SH-SY5Y (cell line): ENCODE results near the gene PWWP2B.

Experiments used
- GATA2 ChIP-seq: IDR thresholded peaks from 2 replicates; pipeline ENCODE4 v1.6.1; 2011; ENCODE audit warnings: mild to moderate bottlenecking, low read depth, low read length
- GATA3 ChIP-seq: IDR thresholded peaks from 2 replicates; pipeline ENCODE4 v1.6.1; 2011; ENCODE audit warnings: low read depth, mild to moderate bottlenecking, low read length, moderate library complexity

PWWP2B gene

DNA sequence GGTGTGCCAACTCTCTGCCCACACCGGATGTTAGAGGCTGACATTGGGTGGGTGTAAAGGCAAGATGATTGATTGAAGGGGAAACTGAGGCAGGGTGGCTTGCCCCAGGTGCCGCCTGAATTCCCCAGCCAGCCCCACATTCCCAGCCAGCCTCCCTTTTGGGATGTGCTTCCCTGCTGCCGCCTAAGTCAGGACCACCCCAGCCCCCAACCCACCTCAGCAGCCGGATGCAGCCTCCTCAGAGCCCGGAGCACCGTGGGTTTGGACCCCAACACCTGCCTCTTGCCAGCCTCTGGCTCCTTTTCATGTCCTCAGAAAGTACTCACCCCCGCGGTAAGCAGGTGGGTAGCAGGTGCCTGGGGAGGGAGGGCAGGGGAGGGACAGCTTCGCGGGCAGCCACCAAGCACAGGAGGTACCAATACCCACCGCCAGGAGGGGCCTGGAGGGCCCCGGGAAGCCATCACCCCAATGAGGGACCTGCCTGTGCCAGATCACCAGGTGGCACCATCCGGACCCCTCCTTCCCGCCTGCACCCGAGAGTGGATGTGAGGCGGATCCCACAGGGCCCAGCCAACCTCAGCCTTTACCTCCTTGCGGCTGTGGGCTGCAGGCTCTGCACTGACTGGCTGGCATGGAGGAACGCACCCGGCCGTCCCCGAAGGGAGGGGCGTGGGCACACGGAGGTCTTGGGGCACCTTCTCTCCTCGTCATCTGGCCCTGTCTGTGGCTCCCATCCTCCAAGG lies 60.5 kb downstream of the PWWP2B start:
- no peak for TF ChIP-seq GATA2
- no peak for TF ChIP-seq GATA3

DNA sequence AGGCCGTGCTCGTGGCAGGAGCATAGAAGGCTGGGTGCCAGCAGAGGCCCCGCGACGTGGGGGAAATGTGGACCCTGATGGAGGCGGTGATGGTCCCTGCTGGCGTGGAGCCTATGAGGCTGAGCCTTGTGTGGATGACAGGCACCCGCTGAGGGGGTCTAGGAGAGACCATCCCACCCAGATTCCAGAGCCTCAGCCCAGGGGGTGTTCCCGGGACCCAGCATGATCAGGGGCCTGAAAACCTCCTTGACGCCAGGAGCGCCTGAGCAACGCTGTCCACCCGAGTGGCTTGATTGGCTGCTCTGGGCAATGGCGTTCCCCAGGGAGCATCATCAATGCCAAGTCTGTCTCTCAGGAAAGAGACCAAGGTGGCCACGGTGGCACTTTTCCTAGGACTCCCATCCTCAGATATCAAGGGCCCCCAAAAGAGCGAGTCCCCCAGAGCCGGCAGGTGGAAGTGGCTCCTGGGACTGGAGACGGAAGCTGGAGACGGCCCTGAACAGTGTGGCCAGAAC lies 61.1 kb downstream of the PWWP2B start:
- TF ChIP-seq GATA2, result no peak

DNA sequence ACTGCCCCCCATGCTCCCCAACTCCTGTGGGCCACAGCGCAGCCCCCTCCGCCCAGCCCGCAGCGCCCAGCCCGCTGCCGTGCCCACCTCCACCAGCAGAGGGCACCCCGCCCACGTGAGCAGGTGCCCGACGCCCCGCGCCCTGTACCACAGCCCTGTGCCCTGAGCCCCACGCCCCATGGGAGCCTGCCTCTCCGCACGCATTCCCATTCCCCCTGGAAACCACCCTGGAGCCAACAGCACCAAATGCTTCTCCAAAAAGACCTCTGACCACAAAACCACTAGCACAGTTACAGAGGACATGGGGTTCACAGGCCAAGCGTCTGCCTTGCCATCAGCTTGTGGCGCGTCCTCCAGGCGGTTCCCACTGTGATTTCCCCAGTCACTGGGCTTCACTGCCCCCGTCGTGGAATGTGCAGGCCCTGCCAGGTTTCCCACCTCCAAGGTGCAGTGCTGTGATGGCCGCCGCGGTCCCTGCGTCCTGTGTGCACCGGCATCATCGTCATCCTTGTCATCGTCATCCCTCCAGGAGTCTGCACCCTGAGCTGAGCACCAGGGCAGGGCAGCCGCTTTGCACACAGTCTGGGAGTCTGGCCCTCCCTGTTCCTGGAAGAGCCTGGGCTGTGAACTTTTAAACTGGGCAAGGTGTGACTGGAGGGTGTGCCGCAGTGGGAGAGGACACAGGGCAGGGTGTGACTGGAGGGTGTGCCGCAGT lies 61.7 kb downstream of the PWWP2B start:
- TF ChIP-seq GATA3 (no peak), GATA2 (no peak)

DNA sequence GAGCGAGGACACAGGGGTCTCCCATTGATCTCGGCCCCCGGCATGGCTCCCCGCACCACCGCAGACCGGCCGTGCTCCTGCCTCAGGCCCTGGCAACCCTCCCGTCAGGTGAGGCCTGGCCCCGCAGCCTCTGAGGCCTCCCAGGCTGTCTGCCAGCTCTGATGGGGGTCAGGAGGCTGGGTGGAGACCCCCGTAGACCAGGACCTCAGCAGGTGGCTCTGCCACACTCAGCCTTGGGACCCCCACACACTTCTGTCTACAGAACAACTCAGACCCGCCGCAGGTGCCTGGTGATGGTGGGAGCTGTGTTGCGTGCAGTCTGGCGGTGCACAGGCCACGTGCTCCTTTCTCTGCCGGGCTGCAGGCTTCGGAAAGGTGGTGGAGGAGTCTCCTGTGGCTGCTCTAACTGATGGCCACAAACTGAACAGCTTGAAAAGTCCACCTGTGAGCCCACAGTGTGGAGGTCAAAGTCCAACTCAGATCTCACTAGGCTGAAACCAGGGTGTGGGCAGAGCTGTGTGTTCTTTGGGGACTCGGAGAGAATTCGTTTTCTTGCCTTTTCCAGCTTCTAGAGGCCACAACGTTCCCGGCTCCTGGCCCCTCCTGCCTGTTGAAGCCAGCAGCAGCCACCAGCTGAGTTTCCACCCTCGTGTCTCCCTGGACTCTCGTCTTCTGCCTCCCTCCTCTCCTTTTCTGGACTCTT lies 62.5 kb downstream of the PWWP2B start:
- TF ChIP-seq GATA3 (no peak), GATA2 (no peak)

DNA sequence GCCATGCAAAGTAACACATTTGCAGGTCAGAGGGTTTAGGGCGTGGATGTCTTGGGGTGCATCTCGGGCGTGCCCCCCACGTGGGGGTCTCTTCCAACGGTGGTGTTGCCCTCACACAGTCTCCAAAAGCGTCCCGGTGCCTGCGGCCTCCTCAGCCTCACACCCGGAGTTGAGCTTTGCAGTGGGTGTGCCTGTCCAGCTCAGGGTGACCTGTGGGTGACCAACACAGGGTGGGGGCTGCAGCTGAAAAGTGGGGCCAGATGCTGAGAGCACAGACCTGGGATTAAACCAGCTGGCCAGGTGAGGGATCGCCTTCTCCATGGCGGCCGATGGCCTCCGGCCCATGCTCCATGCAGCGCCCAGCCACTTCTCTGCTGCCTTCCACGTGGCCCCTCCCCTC lies 63.1 kb downstream of the PWWP2B start:
- no peak for TF ChIP-seq GATA3
- no peak for TF ChIP-seq GATA2

DNA sequence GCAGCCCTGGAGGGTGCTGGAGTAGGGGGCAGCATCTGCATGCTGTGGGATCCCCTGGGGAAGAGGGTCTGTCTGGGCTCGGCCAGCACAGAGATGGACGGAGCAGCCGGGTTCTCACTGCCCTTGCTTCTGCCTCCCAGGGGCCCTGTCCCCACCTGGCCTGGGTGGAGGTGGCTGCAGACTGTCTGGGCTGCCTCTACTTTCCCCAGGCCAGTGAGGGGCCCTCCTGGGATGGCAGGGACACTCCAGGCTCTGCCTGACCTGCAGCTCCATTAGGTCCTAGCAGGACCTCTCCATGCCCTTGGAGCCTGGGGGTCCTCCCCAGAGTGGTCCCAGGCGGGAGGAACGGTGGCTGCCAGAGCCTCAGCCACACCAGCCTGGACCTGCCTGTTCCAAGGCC lies 63.7 kb downstream of the PWWP2B start:
- TF ChIP-seq GATA3, result no peak
- no peak for TF ChIP-seq GATA2

DNA sequence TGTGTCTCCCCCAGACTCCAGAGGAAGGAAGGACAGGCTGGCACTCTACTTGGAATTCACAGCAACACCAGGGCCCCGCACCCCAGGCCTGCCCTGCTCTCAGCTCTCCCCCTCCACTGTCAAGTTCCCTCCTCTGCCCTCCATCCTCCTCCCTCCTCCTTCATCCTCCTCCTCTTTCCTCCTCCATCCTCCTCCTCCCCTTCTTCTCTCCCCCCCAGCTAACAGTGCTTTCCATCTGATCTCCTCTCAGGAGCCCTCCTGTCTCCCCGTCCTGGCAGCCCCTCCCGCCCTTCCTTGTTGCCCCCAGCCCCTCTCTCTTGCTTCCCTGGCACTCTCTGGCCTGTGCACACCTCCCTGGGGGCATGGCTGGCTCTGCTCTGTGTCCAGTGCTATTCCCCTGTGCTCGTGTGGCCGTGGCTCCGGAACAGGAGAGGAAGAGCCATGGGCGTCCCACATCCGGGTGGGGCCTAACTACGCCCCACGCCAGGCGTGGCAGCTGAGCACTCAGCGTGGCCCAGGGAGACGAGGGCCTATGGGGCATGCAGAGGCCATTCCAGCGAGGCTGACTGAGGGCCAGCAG lies 64.2 kb downstream of the PWWP2B start:
- no peak for TF ChIP-seq GATA2
- TF ChIP-seq GATA3, result no peak

DNA sequence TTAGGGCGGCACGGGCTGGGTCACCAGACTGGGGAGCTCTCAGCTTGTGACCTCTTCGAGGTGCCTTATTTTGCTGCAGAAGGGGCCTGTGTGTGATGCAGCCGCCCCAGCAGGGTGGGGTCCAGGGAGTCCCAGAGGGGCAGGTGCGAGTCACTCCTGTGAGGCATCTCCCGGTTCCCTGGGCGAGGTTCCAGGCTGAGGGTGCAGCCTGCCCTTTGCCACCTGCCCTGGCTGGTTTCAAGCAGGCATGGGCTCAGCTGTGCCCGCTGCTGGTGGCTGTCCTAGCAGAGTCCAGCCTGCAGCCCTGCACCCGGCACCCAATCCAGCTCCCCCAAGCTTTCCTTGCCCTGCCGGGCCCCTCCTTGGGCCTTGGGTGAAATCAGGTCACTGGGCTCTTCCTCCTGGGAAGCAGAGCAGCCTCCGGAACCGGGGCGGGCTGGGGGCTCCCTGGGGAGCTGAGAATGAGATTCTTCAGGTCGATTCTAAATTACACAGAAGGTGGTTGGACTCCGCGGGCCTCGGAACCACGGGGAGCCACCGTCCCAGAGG lies 64.8 kb downstream of the PWWP2B start:
- TF ChIP-seq GATA2 (no peak), GATA3 (no peak)

DNA sequence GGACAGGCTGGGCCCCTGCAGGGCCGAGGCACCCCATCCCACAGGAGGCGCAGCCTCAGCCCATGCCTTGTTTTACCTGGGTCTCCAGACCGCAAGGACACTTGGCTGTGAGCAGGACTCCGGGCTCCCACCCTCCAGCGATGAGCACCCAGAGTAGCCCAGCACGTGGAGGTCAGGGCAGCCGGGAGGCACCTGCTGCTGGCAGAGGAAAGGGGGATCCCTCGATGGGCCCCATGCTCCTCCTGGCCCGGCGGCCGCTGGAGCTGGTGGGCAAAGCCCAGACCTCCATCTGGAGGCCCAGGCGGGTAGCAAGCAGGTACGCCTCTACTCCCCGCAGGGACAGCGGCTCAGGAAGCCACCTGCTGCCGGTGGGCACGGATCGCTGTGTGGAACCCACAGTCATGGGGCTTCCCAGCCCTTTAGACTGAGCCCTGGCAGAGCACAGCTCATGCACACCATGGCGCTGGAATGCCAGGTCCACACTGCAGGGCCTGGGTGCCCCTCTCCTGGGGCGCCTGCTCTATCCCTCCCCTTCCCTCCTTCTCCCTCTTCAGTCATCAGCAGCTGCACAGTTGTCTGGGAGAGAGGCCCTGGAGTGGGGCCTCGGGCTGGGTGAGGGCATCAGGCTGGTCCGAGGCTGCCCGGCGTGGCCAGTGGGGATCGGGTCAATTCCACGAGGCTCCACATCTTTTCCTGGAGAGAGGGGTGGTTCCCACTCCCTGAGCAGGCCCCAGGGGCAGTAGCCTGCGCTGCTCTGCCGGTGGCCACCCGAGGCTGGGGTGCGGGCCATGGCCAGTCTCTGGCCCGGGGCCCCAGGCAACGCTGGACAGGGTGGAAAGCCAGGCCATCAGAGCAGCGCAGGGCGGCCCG lies 65.7 kb downstream of the PWWP2B start:
- TF ChIP-seq GATA2 (no peak), GATA3 (no peak)

DNA sequence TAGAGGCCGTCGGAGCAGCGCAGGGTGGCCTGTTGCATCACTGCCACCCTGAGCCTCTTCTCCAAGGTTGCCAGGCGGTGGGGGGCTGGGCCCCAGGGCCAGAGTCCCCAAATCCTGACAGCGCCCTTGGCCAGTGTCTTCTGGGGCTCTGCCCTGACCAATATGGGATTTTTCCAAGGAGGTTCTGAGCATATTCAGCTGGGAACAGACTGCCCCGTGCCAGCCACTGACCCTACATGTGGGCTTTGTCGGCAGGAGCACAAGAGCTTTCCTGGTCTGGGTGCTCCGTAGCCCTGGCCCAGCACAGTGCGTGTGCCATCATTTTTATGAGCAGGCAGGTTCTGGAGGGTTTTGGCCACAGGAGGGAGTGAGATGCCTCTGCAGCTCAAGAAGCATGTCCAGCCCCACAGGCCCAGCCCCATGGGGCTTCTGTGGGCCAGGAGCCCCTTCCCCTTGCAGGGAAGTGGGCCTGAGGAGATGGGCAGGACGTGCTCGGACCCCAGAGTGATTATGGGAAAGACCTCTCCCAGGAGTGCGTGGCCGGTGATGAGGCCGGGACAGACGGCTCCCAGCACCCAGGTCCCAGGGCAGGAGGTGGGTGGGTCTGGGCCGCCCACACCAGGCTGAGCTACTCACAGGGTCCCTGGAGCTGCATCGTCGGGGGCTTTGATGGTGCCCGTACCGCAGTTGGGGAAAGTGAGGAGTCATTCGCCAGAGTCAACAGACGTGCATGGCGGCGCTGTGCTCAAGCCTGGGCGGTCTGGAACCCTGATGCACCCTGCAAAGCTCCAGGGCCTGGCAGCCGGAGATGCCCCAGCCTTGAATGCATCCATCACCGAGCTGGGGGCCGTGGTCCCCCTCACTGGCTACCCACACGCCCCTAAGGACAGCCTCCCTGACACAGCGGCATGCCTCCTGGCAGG lies 66.6 kb downstream of the PWWP2B start:
- TF ChIP-seq GATA2 (no peak), GATA3 (no peak)

DNA sequence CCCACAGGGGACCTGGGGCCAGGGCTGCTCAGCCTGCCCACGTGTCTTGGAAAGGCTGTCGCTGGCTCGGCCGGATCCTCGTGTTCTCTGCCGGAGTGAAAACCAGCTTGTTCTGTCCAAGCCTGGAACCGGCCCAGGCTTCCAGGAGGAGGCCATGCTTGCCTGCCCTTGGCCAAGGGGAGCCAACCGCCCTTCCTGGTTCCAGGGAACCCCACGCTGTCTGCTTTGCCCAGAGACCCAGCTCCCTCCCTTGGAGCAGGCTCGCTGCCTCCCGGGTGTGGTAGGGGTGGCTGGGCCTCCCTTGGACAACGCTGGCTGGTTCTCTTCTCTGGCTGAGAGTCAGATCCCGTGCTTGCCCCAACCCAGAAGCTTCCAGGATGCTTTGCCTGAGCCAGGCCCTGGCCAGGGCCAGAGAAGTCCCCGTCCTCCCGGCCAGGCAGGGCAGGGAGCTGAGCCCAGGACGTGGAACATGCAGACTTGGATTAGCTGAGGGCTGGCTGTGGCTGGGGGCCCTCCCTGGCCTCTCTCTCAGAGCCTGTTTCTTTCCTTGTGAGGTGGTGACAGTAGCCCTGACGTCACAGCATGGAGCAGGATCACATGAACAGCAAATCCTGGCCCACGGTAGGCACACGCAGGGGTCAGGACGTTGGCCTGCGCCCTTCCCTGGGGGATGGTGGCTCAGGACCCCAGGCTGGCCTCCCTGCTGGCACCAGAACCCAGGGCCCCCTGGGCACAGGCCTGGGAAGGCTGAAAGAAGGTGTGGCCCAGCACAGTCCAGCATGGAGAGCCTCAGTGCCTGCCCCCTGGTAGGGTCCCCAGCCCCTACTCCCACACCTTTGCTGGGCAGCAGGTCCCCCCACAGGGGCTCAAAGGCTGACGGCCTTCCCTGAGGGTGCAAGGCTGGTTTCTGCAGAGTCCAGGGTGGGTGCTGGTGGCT lies 67.5 kb downstream of the PWWP2B start:
- TF ChIP-seq GATA3, result no peak
- TF ChIP-seq GATA2, result no peak
